ENCODE data around the gene DCC.
A peak's percentile ranks its signal among the peaks of the same experiment; 100 is the strongest.

Gene DCC

DNA sequence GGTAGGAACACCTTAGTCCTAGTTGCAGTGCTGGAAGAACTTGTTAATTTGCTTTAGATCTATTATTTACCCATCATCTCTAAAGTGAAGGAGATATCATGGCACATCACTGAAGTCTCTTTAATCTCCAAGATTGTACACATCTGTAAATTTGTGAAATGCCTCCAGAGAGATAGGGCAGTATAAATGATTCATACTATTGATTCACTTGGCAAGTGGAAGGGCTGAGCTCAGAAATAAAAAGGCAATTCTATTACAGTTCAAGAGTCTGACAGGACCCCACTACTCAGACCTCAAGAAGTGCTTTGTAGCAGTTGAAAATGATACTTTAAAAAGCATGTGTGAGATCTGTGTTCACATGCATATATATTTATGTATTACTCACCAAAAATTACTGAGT, 489.3 kb downstream of the DCC start:
- DNase-seq: no peak

DNA sequence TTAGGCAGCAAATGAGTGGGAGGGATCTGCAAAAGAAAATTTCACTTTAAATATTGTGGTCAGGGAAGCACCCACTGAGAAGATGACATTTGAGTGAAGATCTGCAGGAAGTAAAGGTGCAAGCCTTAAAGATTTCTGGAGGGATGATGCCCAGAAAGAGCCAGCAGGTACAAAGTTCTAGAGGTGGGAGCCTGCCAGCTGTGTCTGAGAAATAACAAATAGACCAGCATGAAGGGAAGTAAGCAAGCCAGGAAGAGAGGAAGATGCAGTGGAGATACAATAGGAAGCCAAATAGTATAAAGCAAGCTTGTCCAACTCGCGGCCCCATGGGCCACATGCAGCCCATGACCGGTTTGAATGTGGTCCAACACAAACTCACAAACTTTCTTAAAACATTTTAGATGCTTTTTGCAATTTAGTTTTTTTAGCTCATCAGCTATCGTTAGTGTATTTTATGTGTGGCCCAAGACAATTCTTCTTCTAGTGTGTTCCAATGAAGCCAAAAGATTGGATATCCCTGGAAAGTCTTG, 489.9 kb downstream of the DCC start:
- no peak for DNase-seq

DNA sequence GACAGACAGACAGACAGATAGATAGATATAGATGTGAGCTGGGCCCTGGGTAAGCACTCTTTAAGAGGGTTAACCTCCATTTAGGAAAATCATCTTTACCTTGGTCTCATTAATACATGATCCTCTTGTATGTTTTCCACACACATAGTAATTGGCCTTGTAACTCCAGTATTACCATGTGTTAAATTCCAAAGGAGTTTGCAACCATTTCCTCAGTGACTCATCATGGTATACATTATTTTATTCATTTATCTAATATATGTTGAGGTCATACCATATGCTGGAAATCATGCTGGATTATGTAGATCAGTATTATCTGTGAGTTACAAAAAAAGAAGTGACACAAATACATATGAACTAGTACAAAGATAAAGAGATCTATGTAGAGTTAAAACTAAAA, 504.3 kb downstream of the DCC start:
- DNase-seq: no peak

- no peak for DNase-seq
Observed at GRCh38 chr18:52845036-52845435, 505.0 kb downstream of the DCC start.

DNA sequence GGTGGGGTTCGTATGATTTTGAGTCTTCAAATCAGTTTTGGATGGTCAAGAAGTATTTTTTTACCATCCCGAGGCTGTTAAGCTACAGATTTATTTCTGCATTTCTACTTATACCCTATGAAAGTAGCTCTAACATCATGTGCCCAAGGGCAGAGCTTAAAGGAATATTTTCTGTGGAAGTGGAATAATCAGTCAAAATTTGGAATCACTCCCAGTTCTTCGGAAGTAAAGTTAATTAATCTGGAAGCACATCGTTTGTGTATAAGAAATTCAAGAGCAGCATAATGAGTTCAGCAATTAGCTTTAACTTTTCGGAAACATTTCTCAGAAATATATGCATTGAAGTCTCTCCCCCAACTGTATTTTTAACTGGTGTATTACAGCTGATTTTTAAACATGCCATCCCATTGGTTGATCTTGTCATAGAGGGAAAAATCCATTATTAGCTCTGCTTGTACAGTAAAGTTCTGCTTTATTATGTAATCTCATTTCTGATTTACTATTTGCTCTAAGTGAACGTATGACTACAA, 510.1 kb downstream of the DCC start:
- no peak for DNase-seq

- no peak for DNase-seq
Observed at GRCh38 chr18:52861558-52861957, 521.6 kb downstream of the DCC start.

- no peak for DNase-seq
Observed at GRCh38 chr18:52869349-52869923, 529.4 kb downstream of the DCC start.

DNA sequence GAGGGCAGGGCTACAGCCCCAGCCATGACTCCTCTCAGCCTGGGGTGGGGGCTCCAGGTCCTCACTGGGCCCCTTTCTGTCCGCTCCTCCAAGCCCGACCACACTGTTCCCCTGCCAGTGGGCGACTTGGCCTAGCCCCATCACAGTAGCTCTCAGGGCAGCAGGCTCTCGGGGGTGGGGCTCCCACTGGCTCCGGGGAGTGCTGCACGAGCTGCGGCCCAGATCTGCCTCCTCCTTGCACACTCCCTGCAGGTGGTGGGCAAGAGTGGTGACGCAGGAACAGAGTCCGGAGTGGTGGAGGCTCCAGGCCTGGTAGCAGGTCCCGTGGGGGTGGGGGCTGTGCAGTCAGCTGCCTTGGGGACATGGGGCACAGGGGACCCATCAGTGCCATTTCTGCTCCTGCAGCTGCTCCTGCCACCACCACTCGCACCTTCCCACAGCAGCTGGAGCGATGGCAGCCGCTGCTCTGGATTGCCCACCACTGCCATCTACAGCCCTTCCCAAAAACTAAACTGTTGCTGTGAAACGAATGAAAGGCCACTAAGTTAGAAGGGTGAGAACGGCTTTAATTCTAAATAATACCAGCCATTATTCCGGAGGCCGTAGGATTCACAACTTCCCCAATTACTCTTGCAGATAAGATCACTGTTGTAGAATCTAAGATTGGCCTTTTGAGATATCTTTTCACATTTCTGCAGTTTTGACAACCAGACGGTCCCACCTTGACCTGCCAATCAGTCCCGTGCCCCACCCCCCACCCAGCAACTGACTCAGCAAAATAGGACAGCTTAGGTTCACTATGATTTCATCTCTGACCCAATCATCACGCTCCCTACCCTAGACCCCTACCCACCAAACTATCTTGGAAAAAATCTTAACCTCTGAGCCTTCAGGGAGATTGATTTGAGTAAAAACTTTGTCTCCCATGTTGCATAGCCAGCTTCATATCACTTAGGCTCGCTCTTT, 530.2 kb downstream of the DCC start:
- no peak for DNase-seq

DNA sequence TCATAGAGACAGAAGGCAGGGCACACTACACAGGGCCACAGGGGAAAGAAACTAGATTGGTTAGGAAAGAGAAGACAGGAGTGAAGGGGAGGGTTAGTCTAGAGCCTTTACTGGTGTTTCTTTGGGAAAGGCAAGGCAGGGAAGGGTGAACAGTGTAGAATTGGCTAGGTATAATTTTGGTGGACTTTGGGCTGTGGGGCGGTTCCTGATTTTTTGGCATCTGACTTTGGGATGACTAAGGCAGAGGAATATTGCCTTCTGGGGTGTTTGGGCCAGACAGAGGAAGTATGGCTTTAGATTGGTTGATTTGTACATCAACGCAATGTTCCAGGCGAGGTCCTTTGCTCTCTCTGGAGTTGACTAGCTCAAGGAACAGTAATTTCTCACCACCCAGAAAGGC, 534.8 kb downstream of the DCC start:
- no peak for DNase-seq

GRCh38 chr18:52875725-52876124, 535.7 kb downstream of the DCC start:
- no peak for DNase-seq

- DNase-seq: no peak
Observed at GRCh38 chr18:52888014-52888413, 548.0 kb downstream of the DCC start.

DNA sequence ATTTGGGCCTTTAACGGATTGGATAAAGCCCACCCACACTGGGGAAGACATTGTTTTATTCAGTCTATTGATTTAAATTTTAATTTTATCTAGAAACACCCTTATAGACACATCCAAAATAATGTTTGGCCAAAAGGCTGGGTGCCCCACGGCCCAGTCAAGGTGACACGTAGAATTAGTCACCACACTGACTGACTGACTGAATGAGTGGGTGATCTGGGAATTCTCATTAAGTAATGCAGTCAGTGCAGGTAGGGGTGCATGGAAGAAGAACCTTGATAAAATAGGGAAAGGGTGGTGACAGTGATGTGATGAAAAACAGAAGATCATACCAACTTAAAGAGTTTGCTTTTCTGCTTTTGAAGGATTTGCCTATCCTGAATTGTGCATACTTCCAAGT, 554.8 kb downstream of the DCC start:
- no peak for DNase-seq

DNA sequence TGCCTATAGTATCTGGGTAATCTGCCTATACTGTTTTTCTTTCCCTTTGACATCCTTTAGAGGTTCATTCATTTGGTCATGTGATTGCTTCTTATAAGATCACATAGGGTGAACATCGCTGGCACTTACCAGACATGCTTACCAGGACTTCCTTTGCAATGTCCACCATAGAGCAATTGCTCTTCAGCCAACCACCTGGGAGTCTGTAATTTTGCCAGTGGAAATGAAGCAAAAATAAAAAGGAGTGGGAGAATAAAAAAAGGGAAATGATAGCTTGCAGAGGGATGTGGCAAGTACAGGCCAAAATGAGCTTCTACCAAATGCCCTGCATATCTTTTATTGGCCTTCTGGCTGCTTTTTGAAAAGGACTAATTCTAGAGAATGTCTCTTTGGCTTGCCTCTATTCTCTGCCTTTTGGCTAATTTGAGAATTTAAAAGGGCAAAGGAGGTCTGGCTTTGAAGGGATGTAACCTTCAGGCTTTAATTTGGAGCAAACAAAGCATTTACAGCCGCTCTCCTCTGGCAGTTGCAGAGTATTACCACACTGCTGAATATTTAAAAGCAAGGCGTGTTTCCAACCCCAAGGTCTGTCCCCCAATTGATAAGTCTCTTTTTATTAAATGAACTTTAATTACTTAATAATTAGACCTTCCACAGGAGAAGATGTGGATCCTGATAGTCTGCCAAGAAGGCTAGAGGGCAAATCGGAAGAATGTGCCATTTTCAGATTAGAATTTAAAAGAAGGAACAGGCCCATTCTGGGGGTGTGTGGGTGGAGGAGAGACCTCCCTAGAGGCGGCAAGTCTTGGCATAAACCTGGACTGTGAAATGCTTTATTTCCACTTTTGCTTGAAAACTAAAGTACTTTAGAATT, 557.9 kb downstream of the DCC start:
- no peak for DNase-seq

DNA sequence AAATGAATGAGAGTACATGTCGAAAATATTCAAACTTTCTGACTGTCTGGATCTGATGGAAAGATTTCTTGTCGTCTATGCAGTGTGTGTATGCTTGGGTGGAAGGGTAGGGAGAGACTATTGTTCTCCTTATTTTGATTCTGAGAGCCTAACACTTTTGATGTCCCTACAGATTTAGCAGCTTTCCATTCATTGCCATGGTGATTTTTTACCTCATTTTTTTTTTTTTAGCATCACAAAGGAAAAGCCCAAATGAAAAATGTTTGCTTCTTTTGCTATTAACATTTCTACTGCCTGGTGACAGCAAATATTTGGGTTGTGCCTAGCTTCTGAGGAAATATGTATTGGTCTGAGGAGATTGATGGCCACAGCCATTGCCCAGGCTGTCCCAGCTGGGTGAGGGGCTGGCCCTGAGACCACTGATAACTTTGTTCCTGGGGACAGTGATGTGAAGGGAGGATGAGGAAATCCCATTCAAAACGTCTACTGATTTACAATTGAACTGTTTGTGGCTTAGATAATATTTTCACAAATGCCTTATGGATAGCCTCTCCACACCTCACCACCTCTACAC, 558.6 kb downstream of the DCC start:
- no peak for DNase-seq

- DNase-seq: no peak
Observed at GRCh38 chr18:52902188-52902587, 562.2 kb downstream of the DCC start.

GRCh38 chr18:52903857-52904256, 563.9 kb downstream of the DCC start:
- DNase-seq: peak; percentile 24

- DNase-seq: no peak
Observed at GRCh38 chr18:52907543-52908308, 567.7 kb downstream of the DCC start.

DNA sequence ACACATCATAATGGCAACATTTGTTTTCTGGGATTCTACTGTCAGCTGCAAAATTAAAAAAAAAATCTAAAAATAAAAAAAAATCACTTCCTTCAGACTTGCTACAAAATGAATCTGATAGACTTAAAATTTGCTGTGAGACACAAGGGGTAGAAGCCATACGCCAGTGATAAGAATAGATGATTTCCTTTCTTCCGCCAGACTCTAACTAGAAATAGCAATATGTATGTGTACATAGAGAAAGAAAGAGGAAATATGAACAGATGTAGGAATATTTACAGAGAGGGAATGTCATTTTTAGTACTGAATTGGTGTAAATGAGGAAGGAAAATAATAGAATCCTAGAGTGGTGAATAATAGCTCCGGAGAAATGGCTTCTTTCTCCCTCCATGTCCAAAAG, 574.2 kb downstream of the DCC start:
- DNase-seq: no peak

DNA sequence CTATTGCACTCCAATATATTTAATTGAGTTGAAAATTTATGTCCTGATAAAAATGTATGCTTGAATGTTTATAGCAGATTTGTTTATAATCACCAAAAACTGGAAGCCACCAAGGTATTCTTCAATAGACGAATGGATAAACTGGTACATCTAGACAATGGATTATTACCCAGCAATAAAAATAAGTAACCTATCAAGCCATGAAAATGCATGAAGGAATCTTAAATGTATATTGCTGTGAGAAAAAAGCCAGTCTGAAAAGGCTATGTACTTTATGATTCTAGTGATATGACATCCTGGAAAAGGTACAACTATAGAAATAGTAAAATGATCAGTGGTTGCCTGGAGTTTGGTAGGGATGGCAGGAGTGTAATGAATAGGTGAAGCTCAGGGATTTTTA, 580.7 kb downstream of the DCC start:
- DNase-seq: no peak

DNA sequence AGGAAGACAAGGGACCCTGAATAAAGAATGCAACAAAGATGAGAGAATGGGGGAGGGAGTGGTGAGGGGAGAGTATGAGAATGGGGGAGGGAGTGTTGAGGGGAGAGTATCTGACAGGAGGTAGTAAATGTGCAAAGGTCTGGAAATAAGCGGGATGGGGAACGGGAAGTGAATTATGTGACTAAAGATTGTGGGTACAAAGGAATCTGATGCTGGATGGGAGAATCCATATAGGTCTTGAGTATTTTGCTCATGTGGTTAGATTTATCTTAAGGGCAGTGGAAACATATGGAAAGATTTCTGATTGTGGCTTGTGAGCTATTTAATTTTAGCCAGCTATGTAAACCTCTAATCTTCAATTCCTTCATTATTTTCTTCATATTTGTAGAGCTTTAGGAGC, 593.4 kb downstream of the DCC start:
- DNase-seq: no peak

- no peak for DNase-seq
Observed at GRCh38 chr18:52936931-52937330, 596.9 kb downstream of the DCC start.

DNA sequence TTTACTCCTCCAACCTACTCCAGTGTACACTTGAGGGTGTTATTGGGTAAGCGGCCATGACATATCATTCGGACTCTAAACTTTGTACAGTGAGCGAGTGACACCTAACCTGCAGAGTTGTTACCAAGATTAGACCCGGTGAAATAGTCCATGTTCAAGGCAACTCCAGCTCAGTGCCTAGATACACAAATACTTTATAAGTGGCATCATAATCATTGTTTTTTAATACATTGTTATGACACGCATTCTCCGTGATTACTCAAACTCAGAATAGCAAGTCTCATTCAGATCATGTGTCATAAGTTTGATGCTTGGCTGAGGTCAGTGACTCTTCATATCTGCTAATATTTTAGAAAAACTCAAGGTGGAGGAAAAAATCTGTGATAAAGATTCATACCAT, 597.8 kb downstream of the DCC start:
- DNase-seq: no peak
